Type B pancreatic cell (in vitro differentiated cells): Measurements from ENCODE around the gene UBAP2L. TPM values are rescaled to one million over a fixed set of nuclear protein-coding genes. Genes with fewer than 3 reads are reported as not detected.

Source experiments
- DNase-seq: peaks from one replicate; pipeline ENCODE4 v3.0.0; 2021; ENCODE audit warnings: mixed read lengths; ENCODE audit not compliant: unreplicated experiment; ENCODE audit errors: extremely low spot score
- H3K27ac Mint-ChIP-seq: 2 replicates; pipeline ENCODE4 v1.8.0; 2021; ENCODE audit warnings: mild to moderate bottlenecking, mixed read lengths
- H3K27me3 Mint-ChIP-seq: 2 replicates; pipeline ENCODE4 v1.8.0; 2021; ENCODE audit warnings: mixed read lengths
- H3K36me3 Mint-ChIP-seq: 2 replicates; pipeline ENCODE4 v1.8.0; 2021; ENCODE audit warnings: mixed read lengths
- H3K4me1 Mint-ChIP-seq: one replicate; pipeline ENCODE4 v1.8.0; 2021; ENCODE audit warnings: mixed read lengths; ENCODE audit not compliant: unreplicated experiment
- H3K4me3 Mint-ChIP-seq: 2 replicates; pipeline ENCODE4 v1.8.0; 2021; ENCODE audit warnings: mild to moderate bottlenecking, mixed read lengths
- H3K9me3 Mint-ChIP-seq: 2 replicates; pipeline ENCODE4 v1.8.0; 2021; ENCODE audit warnings: mixed read lengths
- total RNA-seq: library from RNA; stranded (reverse); gene quantifications from 2 replicates; pipeline ENCODE4 v1.2.1, GENCODE V29; 2021; ENCODE audit warnings: low replicate concordance
- TF ChIP-seq, protein P1 (sequence below): fragments of 200-600 bp; sonication (generic); conservative IDR thresholded peaks from 2 replicates; pipeline ENCODE4 v1.5.0; 2021; ENCODE audit warnings: antibody characterized with exemption, mild to moderate bottlenecking

The UBAP2L gene
- total RNA-seq, 1 donor from 2014 or later: 216 TPM

DNA sequence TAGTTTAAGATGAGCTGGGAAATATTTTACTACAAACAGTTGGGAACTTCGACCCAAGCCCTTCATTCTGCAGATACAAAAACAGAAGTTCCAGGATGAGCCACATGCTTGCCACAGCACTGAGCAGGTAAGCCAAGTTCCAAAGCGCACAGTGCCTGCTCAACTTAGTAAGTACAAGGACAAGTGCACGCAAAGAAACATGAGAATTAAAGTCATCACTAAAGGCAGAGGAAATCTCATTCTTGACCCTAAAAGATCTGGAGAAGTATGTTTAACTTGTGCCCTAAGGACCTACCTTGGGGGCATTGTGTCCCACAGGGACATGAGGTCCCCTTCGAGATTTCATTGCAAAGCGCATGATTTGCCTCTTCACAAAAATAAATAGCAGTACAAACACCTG is 1.2 kb upstream of the UBAP2L start:
- TF ChIP-seq, protein P1, sequence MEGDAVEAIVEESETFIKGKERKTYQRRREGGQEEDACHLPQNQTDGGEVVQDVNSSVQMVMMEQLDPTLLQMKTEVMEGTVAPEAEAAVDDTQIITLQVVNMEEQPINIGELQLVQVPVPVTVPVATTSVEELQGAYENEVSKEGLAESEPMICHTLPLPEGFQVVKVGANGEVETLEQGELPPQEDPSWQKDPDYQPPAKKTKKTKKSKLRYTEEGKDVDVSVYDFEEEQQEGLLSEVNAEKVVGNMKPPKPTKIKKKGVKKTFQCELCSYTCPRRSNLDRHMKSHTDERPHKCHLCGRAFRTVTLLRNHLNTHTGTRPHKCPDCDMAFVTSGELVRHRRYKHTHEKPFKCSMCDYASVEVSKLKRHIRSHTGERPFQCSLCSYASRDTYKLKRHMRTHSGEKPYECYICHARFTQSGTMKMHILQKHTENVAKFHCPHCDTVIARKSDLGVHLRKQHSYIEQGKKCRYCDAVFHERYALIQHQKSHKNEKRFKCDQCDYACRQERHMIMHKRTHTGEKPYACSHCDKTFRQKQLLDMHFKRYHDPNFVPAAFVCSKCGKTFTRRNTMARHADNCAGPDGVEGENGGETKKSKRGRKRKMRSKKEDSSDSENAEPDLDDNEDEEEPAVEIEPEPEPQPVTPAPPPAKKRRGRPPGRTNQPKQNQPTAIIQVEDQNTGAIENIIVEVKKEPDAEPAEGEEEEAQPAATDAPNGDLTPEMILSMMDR: no peak

DNA sequence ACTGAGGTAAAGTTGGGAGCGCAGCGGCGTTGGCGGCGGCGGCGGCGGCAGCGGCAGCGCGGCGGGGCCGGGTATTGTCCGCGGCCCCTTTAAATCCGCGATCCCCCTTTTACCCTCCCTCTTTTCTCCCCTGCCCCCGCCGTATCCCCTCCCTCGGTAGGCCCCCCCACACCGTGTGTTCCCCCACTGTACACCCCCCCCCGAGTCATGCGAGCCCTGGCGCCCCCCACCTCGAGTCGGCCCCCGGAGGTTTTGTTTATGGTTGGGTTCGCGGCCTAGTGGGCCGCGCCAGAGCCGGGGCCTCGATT is 169 bp downstream of the UBAP2L start:
- no peaks in the 10 kb centered on the region for H3K9me3 Mint-ChIP-seq
- peaks cover 38% of the 10 kb centered on the region for H3K36me3 Mint-ChIP-seq
- peaks cover 35% of the 10 kb centered on the region for H3K4me1 Mint-ChIP-seq
- TF ChIP-seq, protein P1: no peak
- H3K4me3 Mint-ChIP-seq: peak overlapping the region; percentile 98
- H3K27me3 Mint-ChIP-seq: peaks cover 4% of the 10 kb centered on the region
- H3K27ac Mint-ChIP-seq: peak overlapping the region; percentile 98
- no peak for DNase-seq

More for the DNA sequence above, 1.2 kb upstream of the UBAP2L start:
- peak overlapping the region; percentile 98 for H3K27ac Mint-ChIP-seq
- peaks cover 35% of the 10 kb centered on the region for H3K4me1 Mint-ChIP-seq
- H3K27me3 Mint-ChIP-seq: peaks cover 4% of the 10 kb centered on the region
- H3K9me3 Mint-ChIP-seq: no peaks in the 10 kb centered on the region
- H3K4me3 Mint-ChIP-seq: peak overlapping the region; percentile 98
- peaks cover 32% of the 10 kb centered on the region for H3K36me3 Mint-ChIP-seq
- DNase-seq: no peak

- Mint-ChIP-seq H3K36me3 (peaks cover 43% of the 10 kb centered on the region), H3K4me3 (peak overlapping the region; percentile 98), H3K4me1 (peaks cover 35% of the 10 kb centered on the region), H3K9me3 (no peaks in the 10 kb centered on the region), H3K27me3 (peaks cover 4% of the 10 kb centered on the region), H3K27ac (peak overlapping the region; percentile 98)
- TF ChIP-seq, protein P1: no peak
- peak; percentile 74 for DNase-seq
Observed at GRCh38 chr1:154221278-154222001, 685 bp downstream of the UBAP2L start.

- DNase-seq: no peak
- H3K36me3 Mint-ChIP-seq: peaks cover 45% of the 10 kb centered on the region
- TF ChIP-seq, protein P1: no peak
- H3K9me3 Mint-ChIP-seq: no peaks in the 10 kb centered on the region
- peak overlapping the region; percentile 98 for H3K4me3 Mint-ChIP-seq
- peaks cover 35% of the 10 kb centered on the region for H3K4me1 Mint-ChIP-seq
- peaks cover 4% of the 10 kb centered on the region for H3K27me3 Mint-ChIP-seq
- H3K27ac Mint-ChIP-seq: peak overlapping the region; percentile 98
Observed at GRCh38 chr1:154222518-154222917, 1.8 kb downstream of the UBAP2L start.

DNA sequence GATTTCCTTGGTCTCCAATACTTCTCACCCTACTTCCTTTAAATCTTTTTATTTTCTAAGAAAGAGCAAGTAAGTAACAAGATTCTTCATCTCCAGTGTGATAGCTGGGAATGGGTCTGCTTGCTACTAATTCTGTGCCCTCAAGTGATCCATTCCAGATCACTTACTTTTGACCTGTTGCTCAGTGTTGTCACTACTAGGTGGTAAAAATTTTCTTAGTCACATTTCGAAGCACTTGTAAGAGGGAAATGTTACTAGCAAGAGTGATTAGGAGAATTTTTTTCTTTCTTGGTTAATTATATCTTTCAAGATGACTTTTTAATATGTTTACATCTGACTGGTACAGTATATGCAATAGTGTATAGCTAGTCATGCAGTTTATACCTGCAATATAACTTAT is 2.2 kb downstream of the UBAP2L start:
- no peak for DNase-seq
- peak overlapping the region; percentile 98 for H3K4me3 Mint-ChIP-seq
- peaks cover 32% of the 10 kb centered on the region for H3K4me1 Mint-ChIP-seq
- no peaks in the 10 kb centered on the region for H3K9me3 Mint-ChIP-seq
- peaks cover 4% of the 10 kb centered on the region for H3K27me3 Mint-ChIP-seq
- peak overlapping the region; percentile 98 for H3K27ac Mint-ChIP-seq
- H3K36me3 Mint-ChIP-seq: peaks cover 41% of the 10 kb centered on the region
- TF ChIP-seq, protein P1: no peak
